HG02610 (cell line): ENCODE measurements around the gene TAF12.
A peak's percentile ranks its signal among the peaks of the same experiment; 100 is the strongest.
"Not testable (repeated sequence)": the region's sequence is repeated elsewhere in the genome, so short reads cannot be mapped to it uniquely, and the experiment has no call there.

ENCODE experiments used
- ATAC-seq: cut with Tn5 transposase; IDR thresholded peaks from one replicate; pipeline ENCODE4 v1.9.1; 2021; ENCODE audit warnings: mild to moderate bottlenecking, moderate library complexity; ENCODE audit not compliant: unreplicated experiment

The TAF12 gene, protein sequence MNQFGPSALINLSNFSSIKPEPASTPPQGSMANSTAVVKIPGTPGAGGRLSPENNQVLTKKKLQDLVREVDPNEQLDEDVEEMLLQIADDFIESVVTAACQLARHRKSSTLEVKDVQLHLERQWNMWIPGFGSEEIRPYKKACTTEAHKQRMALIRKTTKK

DNA sequence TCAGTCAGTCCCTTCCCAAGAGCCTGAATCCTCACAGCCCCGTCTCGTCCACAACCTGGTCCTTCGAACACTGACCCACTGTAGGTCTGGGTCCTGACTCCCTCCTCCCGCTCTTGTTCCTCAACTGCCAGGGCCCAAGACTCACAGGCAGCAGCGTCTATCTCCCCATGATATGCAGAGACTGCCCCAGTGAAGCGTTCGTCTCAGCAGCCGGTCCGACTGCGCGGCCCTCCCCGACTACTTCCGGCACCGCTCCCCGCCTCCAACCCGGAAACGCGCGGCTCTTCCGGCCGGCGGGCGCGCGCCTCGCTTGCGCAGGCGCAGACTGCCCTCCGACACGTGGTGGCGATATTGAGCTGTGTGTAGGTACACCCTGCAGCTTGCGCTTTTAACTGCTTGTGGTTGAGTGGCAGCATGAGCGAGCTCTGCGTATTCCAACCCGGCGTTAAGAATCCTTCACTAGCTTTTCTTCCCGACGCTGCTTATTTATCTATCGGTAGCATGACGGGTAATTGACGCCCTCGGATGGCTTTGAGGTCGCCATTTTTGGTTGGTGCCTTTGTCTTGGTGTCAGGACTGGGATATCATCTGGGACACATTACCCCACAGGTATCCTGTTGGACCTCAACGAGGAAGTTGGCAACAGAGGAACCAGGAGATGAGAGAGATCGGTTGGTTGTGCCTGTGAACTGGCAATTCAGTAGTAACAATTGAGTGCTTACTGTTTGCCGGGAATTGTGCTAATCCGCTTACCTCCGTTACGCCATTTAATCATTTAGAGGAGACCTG is at the start of gene TAF12:
TAF12 (minus strand) TSS at position 221 of the 789 bp plus-strand sequence. CDS start 20,986 bp downstream, outside the sequence.
- ATAC-seq = peak; percentile 76

DNA sequence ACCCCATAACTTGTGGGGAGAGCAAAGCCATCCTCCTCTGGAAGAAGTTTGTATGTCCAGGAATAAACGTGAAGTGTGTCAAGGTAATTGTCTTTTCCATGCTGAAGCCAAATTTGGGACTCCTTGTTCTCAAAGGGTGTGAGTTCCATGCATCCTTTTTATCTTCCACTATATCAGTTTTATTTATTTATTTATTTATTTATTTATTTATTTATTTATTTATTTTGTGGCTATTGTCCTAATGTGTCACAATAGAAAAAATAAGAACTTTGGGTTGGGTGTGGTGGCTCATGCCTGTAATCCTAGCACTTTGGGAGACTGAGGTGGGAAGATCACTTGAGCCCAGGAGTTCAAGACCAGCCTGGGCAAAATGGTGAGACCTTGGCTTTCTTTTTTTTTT is 48.8 kb upstream of the TAF12 start:
- ATAC-seq = not testable (repeated sequence)

DNA sequence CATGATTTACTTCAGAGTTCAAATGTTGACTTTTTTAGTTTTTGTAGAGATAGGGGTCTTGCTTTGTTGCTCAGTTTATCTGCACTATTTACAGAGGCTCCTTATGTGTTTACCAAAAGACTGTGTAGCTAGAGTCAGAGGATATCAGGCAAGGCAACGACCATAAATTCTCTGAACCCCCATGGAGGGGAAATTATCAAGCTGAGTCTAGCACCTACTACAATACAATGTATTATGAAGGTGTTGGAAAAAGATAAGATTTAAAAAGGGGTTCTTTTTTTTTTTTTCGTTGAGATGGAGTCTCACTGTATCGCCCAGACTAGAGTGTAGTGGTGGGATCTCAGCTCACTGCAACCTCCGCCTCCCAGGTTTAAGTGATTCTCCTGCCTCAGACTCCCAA is 42.1 kb upstream of the TAF12 start:
- ATAC-seq = no peak

DNA sequence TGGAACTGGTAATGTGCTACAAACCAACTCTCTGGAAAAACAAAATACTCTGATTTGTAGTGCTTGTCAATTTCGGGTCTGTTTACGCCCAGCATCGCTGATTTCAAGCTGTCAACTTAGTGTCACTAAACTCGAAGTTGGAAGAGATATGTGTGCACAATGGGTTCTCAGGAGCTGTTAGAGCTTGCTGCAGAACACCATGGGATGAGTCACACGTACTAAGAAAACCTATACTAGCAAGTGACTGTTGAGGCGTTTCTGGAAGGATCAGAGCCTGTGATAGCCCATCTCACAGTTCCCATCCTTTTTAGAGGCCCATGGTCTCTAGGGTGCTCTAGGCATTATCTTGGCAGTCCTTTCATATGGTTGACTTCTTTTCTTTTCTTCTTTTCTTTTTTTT is 40.0 kb upstream of the TAF12 start:
- ATAC-seq = no peak

DNA sequence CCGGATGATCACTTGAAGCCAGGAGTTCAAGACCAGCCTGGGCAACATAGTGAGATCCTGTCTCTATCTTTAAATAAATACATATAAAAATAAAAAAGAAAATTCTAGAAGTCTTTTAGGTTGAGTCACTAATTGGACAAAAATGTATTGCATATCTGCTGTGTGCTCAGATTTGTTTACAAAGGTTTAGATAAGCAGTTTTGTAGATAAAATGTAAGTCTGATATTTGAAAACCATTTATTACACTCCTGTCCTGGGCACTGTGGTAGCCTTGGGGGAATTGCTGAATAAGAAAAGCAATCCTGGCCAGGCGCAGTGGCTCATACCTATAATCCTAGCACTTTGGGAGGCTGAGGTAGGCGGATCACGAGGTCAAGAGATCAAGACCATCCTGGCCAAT is 37.3 kb upstream of the TAF12 start:
- no peak for ATAC-seq

DNA sequence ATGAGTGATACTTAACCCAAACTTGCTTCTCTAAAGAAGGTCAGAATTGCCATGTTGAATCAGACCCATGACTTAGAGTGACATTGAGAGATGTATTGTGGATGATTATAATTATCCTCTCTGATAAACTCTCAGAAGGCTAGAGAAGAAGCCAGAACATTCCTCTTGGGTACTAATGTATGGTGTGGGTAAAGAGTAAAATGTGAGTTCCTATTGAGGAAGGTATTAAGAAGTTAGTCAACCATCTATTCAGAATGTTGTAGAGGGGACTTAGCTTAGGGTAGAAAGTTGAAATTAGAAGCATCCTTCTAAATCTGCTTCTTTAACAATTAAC is 33.0 kb upstream of the TAF12 start:
- no peak for ATAC-seq

DNA sequence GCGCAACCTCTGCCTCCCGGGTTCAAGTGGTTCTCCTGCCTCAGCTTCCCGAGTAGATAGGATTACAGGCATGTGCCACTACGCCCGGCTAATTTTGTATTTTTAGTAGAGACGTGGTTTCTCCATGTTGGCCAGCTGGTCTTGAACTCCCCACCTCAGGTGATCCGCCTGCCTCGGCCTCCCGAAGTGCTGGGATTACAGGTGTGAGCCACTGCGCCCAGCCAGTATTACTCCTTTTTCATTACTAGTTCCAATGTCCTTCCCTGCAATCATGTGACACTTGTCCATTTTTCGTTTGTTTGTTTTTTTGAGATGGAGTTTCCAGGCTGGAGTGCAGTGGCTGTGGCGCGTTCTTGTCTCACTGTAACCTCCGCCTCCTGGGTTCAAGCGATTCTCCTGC is 30.1 kb upstream of the TAF12 start:
- ATAC-seq = not testable (repeated sequence)

DNA sequence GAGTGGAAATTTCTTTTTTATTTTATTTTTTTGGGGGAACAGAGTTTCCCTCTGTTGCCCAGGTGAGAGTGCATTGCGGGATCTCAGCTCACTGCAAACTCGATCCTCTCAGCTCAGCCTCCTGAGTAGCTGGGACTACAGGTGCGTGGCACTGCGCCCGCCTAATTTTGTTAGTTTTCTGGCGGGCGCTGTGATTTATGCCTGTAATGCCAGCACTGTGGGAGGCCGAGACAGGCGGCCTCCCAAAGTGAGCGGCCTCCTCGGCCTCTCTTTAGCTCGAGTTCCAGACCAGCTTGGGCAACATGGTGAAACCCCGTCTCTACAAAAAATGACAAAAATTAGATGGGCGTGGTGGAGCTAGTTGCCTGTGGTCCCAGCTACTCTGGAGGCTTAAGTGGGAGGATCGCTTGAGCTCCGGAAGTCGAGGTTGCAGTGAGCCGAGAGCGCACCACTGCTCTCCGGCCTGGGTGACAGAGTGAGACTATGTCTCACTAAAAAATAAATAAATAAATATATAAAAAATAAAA is 28.4 kb upstream of the TAF12 start:
- ATAC-seq = no peak

DNA sequence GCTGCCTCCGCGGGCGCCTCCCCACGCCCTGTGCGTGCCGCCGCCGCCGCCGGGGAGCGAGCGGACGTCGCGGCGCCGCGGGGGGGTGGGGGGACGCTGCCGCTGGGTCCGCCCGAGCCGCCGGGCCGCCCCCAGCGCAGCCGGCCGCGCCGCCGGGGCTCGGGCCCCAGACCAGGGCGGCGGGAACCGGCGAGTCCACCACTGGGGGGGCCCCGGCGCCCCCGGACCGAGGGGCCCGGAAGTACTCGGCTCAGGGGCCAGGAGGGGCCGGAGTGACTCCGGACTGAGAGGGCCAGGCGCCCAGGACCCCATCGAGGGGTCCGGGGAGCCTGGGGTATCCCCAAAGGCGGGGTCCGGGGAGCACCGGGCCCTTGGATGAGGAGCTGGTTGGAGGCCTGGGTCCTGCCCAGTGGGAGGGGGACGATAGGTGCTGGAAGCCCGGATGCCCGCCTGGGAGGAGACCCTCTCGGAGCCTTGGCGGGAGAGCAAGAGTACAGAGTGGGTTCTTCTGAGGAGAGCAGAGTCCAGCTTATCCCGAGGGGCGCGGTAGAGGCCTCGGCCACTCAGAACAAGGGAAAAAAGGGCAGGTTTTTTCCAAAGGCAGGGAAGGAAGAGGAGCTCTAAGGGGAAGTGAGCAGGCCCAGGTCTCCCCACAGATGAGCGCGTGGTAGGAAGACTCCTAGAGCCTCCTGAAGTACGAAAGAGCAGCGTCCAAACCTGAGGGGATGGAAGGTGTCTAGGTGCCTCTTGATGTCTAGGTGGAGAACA is 26.3 kb upstream of the TAF12 start:
- peak; percentile 53 for ATAC-seq

DNA sequence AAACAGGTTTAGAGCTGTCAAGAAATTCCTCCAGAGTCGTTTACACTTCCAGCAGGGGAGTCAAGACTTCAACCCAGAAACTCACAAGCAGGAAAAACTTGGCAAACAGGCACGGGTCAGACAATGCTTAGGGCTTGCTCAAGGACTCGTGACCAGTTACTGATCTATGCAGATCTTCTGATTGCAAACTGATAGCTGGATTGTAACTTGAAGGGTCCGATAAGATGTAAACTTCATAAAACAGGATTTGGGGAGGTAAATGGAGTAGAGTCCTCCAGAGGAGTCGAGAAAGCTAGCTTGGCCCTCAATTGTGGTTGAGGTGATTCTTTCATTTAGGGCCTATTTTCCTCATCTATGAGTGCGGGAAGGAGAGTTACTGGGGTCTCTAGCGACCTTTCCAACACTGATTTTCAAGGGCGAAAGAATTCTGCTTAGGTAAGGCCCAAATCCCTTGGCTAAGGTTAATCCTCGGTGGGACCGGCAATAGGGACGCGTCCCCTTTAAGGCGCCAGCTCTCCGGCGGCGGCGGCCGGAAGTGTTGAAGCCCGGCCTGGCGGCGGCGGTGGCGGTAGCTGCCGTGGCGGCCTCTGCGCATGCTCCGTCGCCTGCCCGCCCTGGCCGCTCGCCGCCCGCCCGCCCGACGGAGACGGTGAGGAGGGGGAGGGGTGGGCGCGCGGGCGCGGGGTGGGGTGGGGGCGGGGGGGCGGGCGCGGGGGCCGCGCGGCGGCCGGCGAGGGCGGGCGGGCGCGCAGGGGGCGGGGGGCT is 25.5 kb upstream of the TAF12 start, which contains the start of gene GMEB1:
GMEB1 (plus strand) TSS at position 594 of the 765 bp plus-strand sequence. CDS start 14,829 bp downstream, outside the sequence.
- peak; percentile 71 for ATAC-seq

DNA sequence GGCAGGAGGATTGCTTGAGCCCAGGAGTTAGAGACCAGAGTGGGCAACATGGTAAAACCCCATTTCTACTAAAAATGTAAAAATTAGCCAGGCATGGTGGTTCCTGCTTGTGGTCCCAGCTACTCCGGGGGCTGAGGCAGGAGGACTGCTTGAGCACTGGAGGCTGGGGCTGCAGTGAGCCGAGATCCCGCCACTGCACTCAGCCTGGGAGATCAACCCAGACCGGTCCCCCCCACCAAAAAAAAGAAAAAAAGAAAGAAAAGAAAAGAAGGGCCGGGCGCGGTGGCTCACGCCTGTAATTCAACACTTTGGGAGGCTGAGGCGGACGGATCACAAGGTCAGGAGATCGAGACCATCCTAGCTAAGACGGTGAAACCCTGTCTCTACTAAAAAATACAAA is 23.9 kb upstream of the TAF12 start:
- no peak for ATAC-seq

DNA sequence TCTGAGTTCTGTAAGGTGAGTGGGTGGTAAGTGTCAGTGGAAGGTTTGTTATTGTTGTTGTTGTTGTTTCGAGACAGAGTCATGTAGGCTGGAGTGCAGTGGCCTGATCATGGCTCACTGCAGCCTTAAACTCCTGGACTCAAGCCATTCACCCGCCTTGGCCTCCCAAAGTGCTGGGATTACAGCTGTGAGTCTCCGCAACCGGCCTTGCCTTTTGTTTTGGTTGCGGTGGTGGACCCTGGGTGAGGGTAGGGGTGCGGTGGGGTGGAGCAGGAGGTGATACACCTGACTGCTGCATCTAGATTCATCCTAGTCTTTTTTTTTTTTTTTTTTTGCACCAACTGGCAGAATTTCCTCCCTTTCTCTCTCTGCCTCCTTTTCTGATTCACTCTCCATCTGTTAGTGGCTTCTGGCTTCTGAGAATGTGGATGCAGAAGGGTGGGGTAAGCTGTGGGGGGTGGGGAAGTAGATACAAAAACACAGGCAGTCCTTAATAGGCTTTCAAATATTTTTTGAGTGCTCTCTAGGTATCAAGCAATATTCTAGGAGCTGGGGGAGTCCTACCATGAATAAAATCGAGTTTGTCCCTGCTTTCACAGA is 21.1 kb upstream of the TAF12 start:
- no peak for ATAC-seq

DNA sequence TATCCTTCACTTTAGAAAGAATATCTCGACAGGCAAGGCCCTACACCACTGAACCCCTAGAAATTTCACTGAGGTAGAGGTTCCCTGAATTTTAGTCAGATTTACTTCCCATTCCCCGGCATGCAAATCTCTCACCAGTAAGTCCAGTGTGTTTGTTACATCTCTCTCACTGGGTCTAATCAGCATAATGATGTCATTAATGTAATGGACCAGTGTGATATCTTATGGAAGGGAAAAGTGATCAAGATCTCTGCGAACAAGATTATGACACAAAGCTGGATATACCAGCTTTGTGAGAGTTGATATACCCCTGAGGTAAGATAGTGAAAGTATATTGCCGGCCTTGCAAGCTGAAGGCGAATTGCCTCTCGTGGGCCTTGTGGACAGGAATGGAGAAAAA is 13.5 kb upstream of the TAF12 start:
- no peak for ATAC-seq

DNA sequence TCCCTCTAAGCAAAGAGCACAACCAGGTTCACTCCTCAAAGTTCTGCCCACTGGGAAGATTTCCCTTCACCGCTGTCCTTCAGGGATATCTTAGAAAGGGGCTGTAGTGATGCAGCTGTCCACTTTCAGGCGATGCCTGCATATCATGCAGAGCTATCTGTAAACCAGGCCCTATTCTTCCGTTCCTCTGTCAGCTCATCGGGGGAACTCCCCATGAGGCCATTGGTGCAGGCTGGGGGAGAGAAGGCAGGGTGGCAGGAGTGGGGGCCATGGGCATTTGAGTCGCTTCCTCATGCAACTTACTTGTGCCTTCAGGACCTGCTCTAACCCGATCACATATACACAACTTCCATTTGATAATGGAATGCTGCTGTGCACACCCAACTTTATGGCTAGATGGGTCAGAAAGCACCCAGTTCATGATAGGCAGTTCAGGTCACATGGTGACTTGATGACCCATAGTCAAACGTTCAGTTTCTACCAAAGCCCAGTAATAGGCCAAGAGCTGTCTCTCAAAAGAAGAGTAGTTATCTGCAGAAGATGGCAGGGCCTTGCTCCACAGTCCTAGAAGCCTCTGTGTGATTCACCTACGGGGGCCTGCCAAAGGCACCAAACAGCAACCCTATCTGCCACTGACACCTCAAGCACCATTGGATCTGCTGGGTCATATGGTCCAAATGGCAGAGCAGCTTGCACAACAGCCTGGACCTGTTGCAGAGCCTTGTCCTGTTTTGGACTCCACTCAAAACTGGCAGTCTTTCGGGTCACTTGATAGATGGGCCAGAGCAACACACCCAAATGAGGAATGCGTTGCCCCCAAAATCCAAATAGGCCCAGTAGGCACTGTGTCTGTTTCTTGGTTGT is 12.8 kb upstream of the TAF12 start:
- not testable (repeated sequence) for ATAC-seq

DNA sequence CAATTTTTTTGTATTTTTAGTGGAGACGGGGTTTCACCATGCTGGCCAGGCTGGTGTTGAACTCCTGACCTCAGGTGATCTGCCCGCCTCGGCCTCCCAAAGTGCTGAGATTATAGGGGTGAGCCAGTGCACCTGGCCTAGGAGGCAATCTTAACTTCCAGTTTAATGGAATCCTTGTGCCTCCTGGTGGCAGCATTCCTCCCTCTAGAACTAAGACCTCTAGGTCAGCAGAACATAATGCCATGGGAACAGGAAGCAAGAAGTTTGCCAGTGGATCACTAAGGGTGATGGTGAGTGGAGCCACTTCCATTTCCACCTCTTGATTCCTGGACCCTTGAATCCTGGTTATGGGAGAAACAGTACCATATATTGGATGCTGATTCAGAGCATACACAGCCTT is 11.0 kb upstream of the TAF12 start:
- not testable (repeated sequence) for ATAC-seq

DNA sequence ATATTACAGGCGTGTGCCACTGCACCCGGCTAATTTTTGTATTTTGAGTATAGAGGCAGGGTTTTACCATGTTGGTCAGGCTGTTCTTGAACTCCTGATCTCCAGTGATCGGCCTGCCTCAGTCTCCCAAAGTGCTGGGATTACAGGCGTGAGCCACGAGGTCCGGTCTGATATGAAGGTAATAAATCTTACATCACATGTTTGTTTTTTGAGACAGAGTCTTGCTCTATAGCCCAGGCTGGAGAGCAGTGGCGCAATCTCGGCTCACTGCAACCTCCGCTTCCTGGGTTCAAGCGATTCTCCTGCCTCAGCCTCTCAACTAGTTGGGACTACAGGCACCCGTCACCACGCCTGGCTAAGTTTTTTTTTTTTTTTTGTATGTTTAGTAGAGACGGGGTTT is 10.2 kb upstream of the TAF12 start:
- ATAC-seq = not testable (repeated sequence)

DNA sequence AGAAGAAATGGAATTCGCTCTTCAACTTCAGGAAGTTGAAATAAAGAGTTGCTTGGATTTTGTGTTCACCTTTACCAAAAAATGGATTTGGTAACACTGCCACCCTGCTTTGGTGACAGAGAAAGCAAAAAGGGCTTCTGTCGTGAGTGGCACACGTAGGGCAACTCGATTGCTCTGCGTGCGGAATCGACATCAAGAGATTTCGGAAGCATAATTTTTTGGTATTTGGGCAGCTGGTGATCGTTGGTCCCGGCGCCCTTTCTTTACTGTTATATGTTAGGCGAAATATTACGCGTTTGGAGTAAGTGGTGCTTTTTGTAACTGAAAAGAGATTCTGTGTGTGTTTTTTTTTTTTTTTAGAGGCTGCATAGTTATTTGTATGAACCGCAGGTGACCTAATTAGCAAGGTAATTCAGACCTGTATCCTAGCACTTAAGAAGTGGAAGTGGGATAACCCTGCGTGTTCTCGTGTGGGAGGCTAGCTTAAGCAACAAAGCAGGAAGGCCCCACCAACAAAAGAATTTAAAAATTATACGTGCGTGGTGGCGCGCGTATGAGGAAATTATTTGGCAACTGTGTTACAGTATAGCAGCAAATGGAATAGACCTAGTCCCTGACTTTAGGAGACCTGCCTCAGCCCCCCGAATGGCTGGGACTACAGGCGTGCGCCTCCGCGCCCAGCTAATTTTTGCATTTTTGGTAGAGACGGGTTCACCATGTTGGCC is 5.8 kb upstream of the TAF12 start, which contains the start of gene RNU11:
RNU11 (plus strand) TSS at position 127 of the 725 bp plus-strand sequence.
- ATAC-seq = peak; percentile 70

DNA sequence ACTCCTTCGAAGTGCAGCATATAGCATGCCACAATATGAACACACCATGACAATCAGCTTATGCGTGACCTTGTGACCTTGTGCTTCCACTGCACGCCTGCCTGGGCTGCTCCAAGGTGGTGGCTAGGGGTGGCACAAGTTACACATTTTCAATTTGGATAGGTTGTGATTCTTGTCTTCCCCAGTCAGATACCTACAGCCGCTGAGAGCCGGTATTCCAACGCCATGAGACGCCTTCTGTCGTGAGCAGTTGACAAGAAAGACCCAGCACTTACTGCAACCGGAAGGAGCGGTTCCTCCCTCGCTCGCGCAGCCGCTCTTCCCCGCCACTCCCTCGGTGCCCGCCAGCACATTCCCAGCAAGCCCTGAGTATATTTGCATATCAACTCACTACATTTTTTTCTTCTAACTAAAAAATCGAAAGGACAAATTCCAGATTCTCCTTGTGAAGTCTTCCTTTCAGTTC is 5.2 kb upstream of the TAF12 start:
- ATAC-seq = peak; percentile 61

DNA sequence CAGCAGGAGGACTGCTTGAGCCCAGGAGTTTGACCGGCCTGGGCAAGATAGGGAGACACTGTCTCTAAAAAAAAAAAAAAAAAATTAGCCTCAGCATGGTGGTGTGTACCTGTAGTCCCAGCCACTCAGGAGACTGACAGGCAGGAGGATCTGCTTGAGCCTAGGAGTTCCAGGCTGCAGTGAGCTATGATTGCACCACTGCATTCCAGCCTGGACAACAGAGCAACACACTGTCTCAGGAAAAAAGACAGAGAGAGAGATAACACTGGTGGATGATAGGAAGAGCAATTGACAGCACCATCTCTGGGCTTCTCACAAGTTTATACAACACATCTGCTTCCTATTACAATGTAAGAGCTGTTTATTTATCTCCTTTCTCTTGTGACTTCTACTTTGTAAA is 3.2 kb upstream of the TAF12 start:
- no peak for ATAC-seq
